Measurements from ENCODE around the gene MYRIP. TPM values are rescaled to one million over a fixed set of nuclear protein-coding genes. Genes with fewer than 3 reads are reported as not detected.
A peak's percentile ranks its signal among the peaks of the same experiment; 100 is the strongest.

MYRIP gene
- total and polyA plus RNA-seq, 11 donors: 0.42 to 2.2 (median 0.90) TPM

DNA sequence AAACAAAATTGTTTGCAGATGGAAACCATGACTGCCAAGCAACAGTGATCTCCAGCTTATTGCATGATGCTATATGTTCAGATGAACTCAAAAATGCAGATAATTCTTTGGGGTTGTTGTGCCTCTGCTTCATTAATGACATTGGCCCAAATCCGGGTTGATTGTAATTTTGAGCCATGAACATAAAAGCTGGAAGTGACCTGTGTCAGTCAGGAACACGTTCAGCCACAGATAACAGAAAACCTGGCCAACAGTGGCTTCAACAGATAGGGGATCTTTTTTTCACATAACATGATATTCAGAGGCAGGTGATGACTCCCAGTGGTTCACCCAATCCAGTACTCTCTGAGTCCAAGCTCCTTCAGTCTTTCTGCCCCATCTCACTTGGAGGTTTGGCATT, 423.2 kb downstream of the MYRIP start:
- ATAC-seq: no peak
- peaks cover 0 to 2% (median 0%) of the 10 kb centered on the region in 9 donors for H3K36me3 ChIP-seq
- 55 to 72% (median 68%) methylated on average over 2 of the region's 2 CpGs for WGBS, 4 donors
- H3K4me3 ChIP-seq: no peak overlapping the region
- H3K27ac ChIP-seq: no peak overlapping the region
- peaks cover 0 to 9% (median 0%) of the 10 kb centered on the region in 12 donors for H3K4me1 ChIP-seq
- H3K9me3 ChIP-seq: no peaks in the 10 kb centered on the region
- no peak for DNase-seq
- TF ChIP-seq, protein P1, sequence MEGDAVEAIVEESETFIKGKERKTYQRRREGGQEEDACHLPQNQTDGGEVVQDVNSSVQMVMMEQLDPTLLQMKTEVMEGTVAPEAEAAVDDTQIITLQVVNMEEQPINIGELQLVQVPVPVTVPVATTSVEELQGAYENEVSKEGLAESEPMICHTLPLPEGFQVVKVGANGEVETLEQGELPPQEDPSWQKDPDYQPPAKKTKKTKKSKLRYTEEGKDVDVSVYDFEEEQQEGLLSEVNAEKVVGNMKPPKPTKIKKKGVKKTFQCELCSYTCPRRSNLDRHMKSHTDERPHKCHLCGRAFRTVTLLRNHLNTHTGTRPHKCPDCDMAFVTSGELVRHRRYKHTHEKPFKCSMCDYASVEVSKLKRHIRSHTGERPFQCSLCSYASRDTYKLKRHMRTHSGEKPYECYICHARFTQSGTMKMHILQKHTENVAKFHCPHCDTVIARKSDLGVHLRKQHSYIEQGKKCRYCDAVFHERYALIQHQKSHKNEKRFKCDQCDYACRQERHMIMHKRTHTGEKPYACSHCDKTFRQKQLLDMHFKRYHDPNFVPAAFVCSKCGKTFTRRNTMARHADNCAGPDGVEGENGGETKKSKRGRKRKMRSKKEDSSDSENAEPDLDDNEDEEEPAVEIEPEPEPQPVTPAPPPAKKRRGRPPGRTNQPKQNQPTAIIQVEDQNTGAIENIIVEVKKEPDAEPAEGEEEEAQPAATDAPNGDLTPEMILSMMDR (IDR thresholded peaks at IDR 0.05): no peak
- no peak for TF ChIP-seq POLR2A (IDR thresholded peaks at IDR 0.05)
- intact Hi-C loops (cut with DNase I): no loop called here
- H3K27me3 ChIP-seq: no peaks in the 10 kb centered on the region

DNA sequence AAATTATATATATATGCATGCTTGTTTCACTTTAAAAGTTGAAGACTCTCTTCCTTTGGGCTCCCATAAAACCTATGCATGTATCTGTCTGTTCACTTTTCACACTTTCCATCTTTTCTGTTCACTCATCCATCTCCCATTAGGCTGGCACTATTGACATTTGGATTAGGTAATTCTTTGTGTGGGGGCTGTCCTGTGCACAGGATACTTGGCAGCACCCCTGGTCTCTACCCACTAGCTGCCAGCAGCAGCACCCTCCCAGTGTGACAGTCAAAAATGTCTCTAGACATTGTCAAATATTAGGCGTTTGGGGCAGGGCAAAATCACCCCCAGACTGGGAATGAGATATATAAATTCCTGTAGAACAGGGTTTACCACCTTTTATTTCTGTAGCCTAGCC, 427.8 kb downstream of the MYRIP start:
- no peak for DNase-seq
- no peaks in the 10 kb centered on the region for H3K9me3 ChIP-seq
- ATAC-seq: peak in 2 of 4 donors; percentile 23 to 24
- intact Hi-C loops (cut with DNase I): loop anchor here in 2 of 10 donors (5.0 kb wide), 1 partner anchor 70 kb away; the partner anchor contains the start of gene EIF1B (in 2 of the 2)
- no peaks in the 10 kb centered on the region for H3K36me3 ChIP-seq
- H3K4me1 ChIP-seq: peaks cover 0 to 12% (median 0%) of the 10 kb centered on the region in 12 donors
- H3K27ac ChIP-seq: no peak overlapping the region
- WGBS, 4 donors: 74 to 93% (median 87%) methylated on average over 1 of the region's 1 CpG
- no peak for TF ChIP-seq POLR2A (IDR thresholded peaks at IDR 0.05)
- TF ChIP-seq, protein P1 (IDR thresholded peaks at IDR 0.05): no peak
- no peaks in the 10 kb centered on the region for H3K27me3 ChIP-seq
- no peak overlapping the region for H3K4me3 ChIP-seq

DNA sequence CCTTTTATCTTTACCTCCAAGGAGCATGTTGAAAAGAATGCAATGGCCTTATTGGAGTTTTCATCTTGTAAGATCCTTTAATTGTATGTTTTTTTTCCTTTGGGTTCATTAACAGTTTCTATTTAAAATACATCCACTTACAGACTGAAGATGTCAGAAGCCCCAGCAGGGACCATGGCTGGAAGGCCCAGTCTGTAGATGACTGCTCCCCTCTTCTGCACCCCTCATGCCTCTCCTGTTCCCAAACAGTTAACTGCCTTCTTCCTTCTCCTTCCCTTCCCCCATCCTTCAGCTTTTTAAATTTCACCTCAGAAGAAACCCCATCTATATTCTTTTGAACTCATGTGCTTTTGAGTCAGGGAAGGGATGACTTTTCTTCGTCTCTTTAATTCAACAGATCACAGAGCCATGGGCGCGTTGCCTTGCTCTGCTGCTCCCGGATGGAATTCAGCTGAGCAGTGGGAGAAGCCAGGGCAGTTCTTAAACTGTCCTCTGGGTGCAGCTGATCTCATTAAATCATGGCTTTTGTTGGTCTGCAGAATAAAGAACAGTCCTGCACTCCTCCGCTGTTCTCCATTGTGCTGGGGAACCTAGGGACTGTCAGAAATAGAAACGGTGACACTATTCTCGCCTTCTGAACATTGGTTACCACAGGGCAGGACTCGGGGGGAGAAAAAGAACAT, 428.6 kb downstream of the MYRIP start:
- H3K9me3 ChIP-seq: no peaks in the 10 kb centered on the region
- peak in 4 of 5 donors; percentile 19 to 51 (median 34) for DNase-seq
- H3K4me3 ChIP-seq: no peak overlapping the region
- intact Hi-C loops (cut with DNase I): loop anchor here in 3 of 10 donors (1.0 to 5.0 kb wide), 2 partner anchors 69 to 71 kb away; partner anchors contain the start of gene EIF1B (in 3 of the 3)
- H3K4me1 ChIP-seq: peaks cover 0 to 12% (median 0%) of the 10 kb centered on the region in 12 donors
- ATAC-seq: peak; percentile 92 to 96 (median 94)
- H3K27me3 ChIP-seq: no peaks in the 10 kb centered on the region
- 46 to 51% (median 50%) methylated on average over 8 of the region's 8 CpGs for WGBS, 4 donors
- TF ChIP-seq, protein P1 (IDR thresholded peaks at IDR 0.05): peak in 10 of 12 donors; percentile 25 to 52 (median 38)
- TF ChIP-seq POLR2A (IDR thresholded peaks at IDR 0.05): no peak
- H3K36me3 ChIP-seq: no peaks in the 10 kb centered on the region
- H3K27ac ChIP-seq: peak overlapping the region in 10 of 12 donors; percentile 20 to 80 (median 55)

DNA sequence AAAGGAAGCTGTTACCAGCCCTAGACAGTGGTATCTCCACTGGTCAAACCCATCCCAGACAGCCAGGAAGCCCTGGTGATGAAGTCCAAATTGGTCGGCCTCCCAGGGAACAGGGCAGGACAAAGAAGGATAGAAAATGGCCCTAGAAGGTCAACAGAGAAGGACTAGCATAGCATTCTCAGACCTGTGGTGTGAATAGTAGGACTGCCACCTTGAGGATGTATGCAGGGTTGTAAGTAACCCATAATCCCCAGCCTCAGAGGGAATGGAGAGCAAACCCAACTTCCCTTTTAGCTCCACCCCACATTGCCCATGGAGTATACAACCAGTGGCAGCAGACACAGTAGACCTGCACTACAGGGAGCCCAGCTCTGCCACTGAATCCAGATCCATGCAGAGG, 431.5 kb downstream of the MYRIP start:
- WGBS, 4 donors: 88 to 100% (median 94%) methylated on average over 1 of the region's 1 CpG
- Histone ChIP-seq H3K9me3 (no peaks in the 10 kb centered on the region), H3K36me3 (no peaks in the 10 kb centered on the region), H3K4me1 (peaks cover 0 to 12% (median 0%) of the 10 kb centered on the region in 12 donors), H3K4me3 (no peak overlapping the region), H3K27me3 (no peaks in the 10 kb centered on the region), H3K27ac (no peak overlapping the region)
- TF ChIP-seq, protein P1 (IDR thresholded peaks at IDR 0.05): no peak
- TF ChIP-seq POLR2A (IDR thresholded peaks at IDR 0.05): no peak
- no peak for ATAC-seq
- DNase-seq: no peak
- intact Hi-C loops (cut with DNase I): no loop called here
